H9 (cell line): Measurements from ENCODE around the gene MOSMO. TPM values are rescaled to one million over a fixed set of nuclear protein-coding genes. Genes with fewer than 3 reads are reported as not detected.

Source experiments
- DNase-seq: peaks from one replicate; pipeline ENCODE4 v3.0.0-alpha.2; 2017
- H2AFZ ChIP-seq: one replicate; pipeline ENCODE4 v1.6.1; 2013; ENCODE audit warnings: mild to moderate bottlenecking, low read length, control low read depth, moderate library complexity
- H2AK5ac ChIP-seq: 2 replicates; pipeline ENCODE4 v1.6.1; 2013; ENCODE audit warnings: low read length, control low read depth, mixed read lengths; ENCODE audit not compliant: insufficient read length
- H2BK120ac ChIP-seq: one replicate; pipeline ENCODE4 v1.6.1; 2013; ENCODE audit warnings: low read depth, mild to moderate bottlenecking, low read length, control low read depth, inconsistent platforms; ENCODE audit not compliant: poor library complexity, severe bottlenecking
- H2BK12ac ChIP-seq: 2 replicates; pipeline ENCODE4 v1.6.1; 2013; ENCODE audit warnings: low read length, control low read depth, mixed read lengths, low read depth; ENCODE audit not compliant: insufficient read length
- H2BK15ac ChIP-seq: 2 replicates; pipeline ENCODE4 v1.6.1; 2013; ENCODE audit warnings: low read depth, low read length, control low read depth
- H2BK20ac ChIP-seq: one replicate; pipeline ENCODE4 v1.6.1; 2013; ENCODE audit warnings: low read depth, mild to moderate bottlenecking, low read length, control low read depth, inconsistent platforms; ENCODE audit not compliant: poor library complexity, severe bottlenecking
- H2BK5ac ChIP-seq: 2 replicates; pipeline ENCODE4 v1.6.1; 2013; ENCODE audit warnings: low read length, control low read depth, mixed read lengths; ENCODE audit not compliant: insufficient read length
- H3K14ac ChIP-seq: 2 replicates; pipeline ENCODE4 v1.6.1; 2013; ENCODE audit warnings: low read length, control low read depth; ENCODE audit not compliant: insufficient read depth
- H3K18ac ChIP-seq: 2 replicates; pipeline ENCODE4 v1.6.1; 2013; ENCODE audit warnings: low read depth, mild to moderate bottlenecking, mixed read lengths, low read length, control low read depth; ENCODE audit not compliant: insufficient read length
- H3K23ac ChIP-seq: 2 replicates; pipeline ENCODE4 v1.6.1; 2013; ENCODE audit warnings: low read length, control low read depth, mixed read lengths, low read depth; ENCODE audit not compliant: insufficient read length
- H3K23me2 ChIP-seq: 2 replicates; pipeline ENCODE4 v1.6.1; 2013; ENCODE audit warnings: low read depth, mild to moderate bottlenecking, mixed read lengths, low read length, control low read depth; ENCODE audit not compliant: insufficient read length, poor library complexity, severe bottlenecking
- H3K27ac ChIP-seq: 2 replicates; pipeline ENCODE4 v1.5.1; 2013; ENCODE audit warnings: low read length, control low read depth, mixed read lengths, low read depth; ENCODE audit not compliant: insufficient read length
- H3K27me3 ChIP-seq: 2 replicates; pipeline ENCODE4 v1.6.1; 2013; ENCODE audit warnings: low read length, control low read depth, inconsistent platforms; ENCODE audit not compliant: insufficient read depth
- H3K4ac ChIP-seq: 2 replicates; pipeline ENCODE4 v1.6.1; 2013; ENCODE audit warnings: low read depth, mild to moderate bottlenecking, control low read depth, inconsistent platforms, low read length, moderate library complexity
- H3K4me1 ChIP-seq: 2 replicates; pipeline ENCODE4 v1.6.1; 2013; ENCODE audit warnings: low read length, control low read depth, inconsistent platforms; ENCODE audit not compliant: insufficient read depth
- H3K4me2 ChIP-seq: 2 replicates; pipeline ENCODE4 v1.6.1; 2013; ENCODE audit warnings: low read length, control low read depth, mixed read lengths; ENCODE audit not compliant: insufficient read length, insufficient read depth
- H3K56ac ChIP-seq: 2 replicates; pipeline ENCODE4 v1.6.1; 2013; ENCODE audit warnings: low read depth, mild to moderate bottlenecking, mixed read lengths, low read length, control low read depth; ENCODE audit not compliant: insufficient read length
- H3K79me1 ChIP-seq: 2 replicates; pipeline ENCODE4 v1.6.1; 2013; ENCODE audit warnings: low read depth, mild to moderate bottlenecking, moderate library complexity, low read length, control low read depth, inconsistent platforms; ENCODE audit not compliant: insufficient read depth, poor library complexity, severe bottlenecking
- H3K79me2 ChIP-seq: 2 replicates; pipeline ENCODE4 v1.6.1; 2013; ENCODE audit warnings: low read length, control low read depth, inconsistent platforms; ENCODE audit not compliant: insufficient read depth
- H3K9ac ChIP-seq: 2 replicates; pipeline ENCODE4 v1.6.1; 2013; ENCODE audit warnings: low read length, control low read depth, mixed read lengths; ENCODE audit not compliant: insufficient read length; ENCODE audit errors: extremely low read depth
- H3K9me3 ChIP-seq: one replicate; pipeline ENCODE4 v1.6.1; 2013; ENCODE audit warnings: low read depth, low read length, inconsistent platforms; ENCODE audit not compliant: control insufficient read depth
- H3T11ph ChIP-seq: one replicate; pipeline ENCODE4 v1.6.1; 2013; ENCODE audit warnings: mild to moderate bottlenecking, low read length, control low read depth, inconsistent platforms
- H4K20me1 ChIP-seq: one replicate; pipeline ENCODE4 v1.6.1; 2013; ENCODE audit not compliant: control insufficient read depth, insufficient read length, insufficient read depth
- H4K5ac ChIP-seq: 2 replicates; pipeline ENCODE4 v1.6.1; 2013; ENCODE audit warnings: low read depth, mild to moderate bottlenecking, mixed read lengths, low read length, control low read depth; ENCODE audit not compliant: insufficient read length
- H4K8ac ChIP-seq: replicated peaks from 2 replicates; pipeline ENCODE4 v1.6.1; 2013; ENCODE audit warnings: low read length, control low read depth, mixed read lengths, low read depth; ENCODE audit not compliant: insufficient read length
- H4K91ac ChIP-seq: 2 replicates; pipeline ENCODE4 v1.6.1; 2013; ENCODE audit warnings: low read depth, mild to moderate bottlenecking, moderate library complexity, mixed read lengths, low read length, control low read depth; ENCODE audit not compliant: insufficient read length
- H3K27ac Mint-ChIP-seq, 3 experiments: 2 replicates in 2 of 3; 3 replicates in 1 of 3; pipeline ENCODE4 v1.8.0; 2020 to 2021; ENCODE audit warnings: mixed read lengths in 3 of 3, mild to moderate bottlenecking in 1 of 3, moderate library complexity in 1 of 3
- H3K27me3 Mint-ChIP-seq: 2 replicates; pipeline ENCODE4 v1.8.0; 2021; ENCODE audit warnings: low read depth, mild to moderate bottlenecking, moderate library complexity, mixed read lengths
- H3K36me3 Mint-ChIP-seq, 3 experiments: 2 replicates in 2 of 3; 3 replicates in 1 of 3; pipeline ENCODE4 v1.8.0; 2020 to 2021; ENCODE audit warnings: low read depth in 3 of 3, mixed read lengths in 3 of 3; ENCODE audit not compliant: insufficient read depth in 1 of 3
- H3K4me1 Mint-ChIP-seq, 2 experiments: 2 replicates each; pipeline ENCODE4 v1.8.0; 2020; ENCODE audit warnings: mixed read lengths in 2 of 2
- H3K4me3 Mint-ChIP-seq, 2 experiments: 2 replicates in 1 of 2; 3 replicates in 1 of 2; pipeline ENCODE4 v1.8.0; 2020 to 2021; ENCODE audit warnings: mild to moderate bottlenecking in 2 of 2, mixed read lengths in 2 of 2, moderate library complexity in 1 of 2
- H3K9me3 Mint-ChIP-seq, 2 experiments: 2 replicates in 1 of 2; 3 replicates in 1 of 2; pipeline ENCODE4 v1.8.0; 2020; ENCODE audit warnings: mild to moderate bottlenecking in 2 of 2, mixed read lengths in 2 of 2, moderate library complexity in 1 of 2
- CTCF ChIP-seq: fragments of 200-600 bp; sonication (generic); conservative IDR thresholded peaks from 3 replicates; pipeline ENCODE4 v1.8.0; 2021; ENCODE audit warnings: antibody characterized with exemption, mild to moderate bottlenecking
- WGBS: extraction: QIAGEN DNeasy Blood & Tissue Kit; methylation state at CpG from one replicate; pipeline ENCODE4 v1.1.7; 2013; ENCODE audit warnings: missing lambda C conversion rate, low lambda C conversion rate, mixed read lengths; ENCODE audit not compliant: insufficient read length; ENCODE audit errors: extremely low coverage; 5-methylcytosine and 5-hydroxymethylcytosine counted together
- total RNA-seq: library from RNA; stranded (reverse); gene quantifications from 2 replicates; pipeline ENCODE4 v1.2.1, GENCODE V29; 2021

The MOSMO gene
- total RNA-seq, 1 experiment from 2014 or later, result 13.5 TPM

GRCh38 chr16:21971856-21972255 lies 36.1 kb upstream of the MOSMO start:
- Histone ChIP-seq H3K9ac (no peak overlapping the region), H3K23me2 (peaks cover 4% of the 10 kb centered on the region), H2BK5ac (no peak overlapping the region), H2BK120ac (no peak overlapping the region), H3K23ac (no peak overlapping the region), H3K27me3 (no peaks in the 10 kb centered on the region), H3K9me3 (no peaks in the 10 kb centered on the region), H2BK12ac (no peak overlapping the region), H2BK15ac (no peak overlapping the region), H2AFZ (no peak overlapping the region), H3K18ac (no peak overlapping the region), H2AK5ac (no peak overlapping the region), H3K4me2 (no peak overlapping the region), H3T11ph (no peak overlapping the region), H3K4me1 (no peaks in the 10 kb centered on the region), H3K27ac (no peak overlapping the region), H3K79me2 (no peaks in the 10 kb centered on the region), H3K79me1 (no peaks in the 10 kb centered on the region), H4K20me1 (no peaks in the 10 kb centered on the region), H3K56ac (no peak overlapping the region), H4K8ac (no peak overlapping the region), H4K91ac (no peak overlapping the region), H3K4ac (no peak overlapping the region), H2BK20ac (no peak overlapping the region), H4K5ac (no peak overlapping the region), H3K14ac (no peak overlapping the region)
- peaks cover 18 to 60% (median 40%) of the 10 kb centered on the region in 3 experiments; a peak in 6 of 7 replicates for H3K36me3 Mint-ChIP-seq
- no CpG with 5 or more reads among the region's 4 CpGs for WGBS
- no peaks in the 10 kb centered on the region for H3K9me3 Mint-ChIP-seq
- H3K27me3 Mint-ChIP-seq, result no peaks in the 10 kb centered on the region
- H3K4me3 Mint-ChIP-seq, result no peak overlapping the region
- H3K27ac Mint-ChIP-seq, result 0 out of 7 replicates have a peak overlapping the region, but pooled peaks of 1 of the 3 experiments have one; percentile 6
- TF ChIP-seq CTCF, result no peak
- DNase-seq, result no peak
- H3K4me1 Mint-ChIP-seq, result no peaks in the 10 kb centered on the region
